HEK293T (cell line): ENCODE measurements around the gene TTBK1.

Experiments
- CTCF ChIA-PET: fragments of 350-600 bp; formaldehyde crosslinking; extraction: SDS; loops from one replicate; lab custom pipeline; 2021; ENCODE audit warnings: antibody characterized with exemption, inconsistent platforms; lab: Yijun Ruan, JAX
- POLR2A ChIA-PET: fragments of 350-600 bp; formaldehyde crosslinking; extraction: SDS; loops from one replicate; lab custom pipeline; 2020; ENCODE audit warnings: antibody characterized with exemption, inconsistent platforms; lab: Yijun Ruan, JAX
- DNase-seq: peaks from one replicate; pipeline ENCODE4 v3.0.0; 2012; ENCODE audit warnings: mixed read lengths; ENCODE audit errors: extremely low spot score
- ARNT ChIP-seq: fragments of 450-650 bp; IDR thresholded peaks from 2 replicates; pipeline ENCODE4 v1.6.1; 2017; ENCODE audit warnings: mild to moderate bottlenecking
- BHLHE40 ChIP-seq: fragments of 450-650 bp; IDR thresholded peaks from 2 replicates; pipeline ENCODE4 v1.6.1; 2016; ENCODE audit warnings: mild to moderate bottlenecking, moderate library complexity, borderline replicate concordance
- CTBP1 ChIP-seq: fragments of 450-650 bp; IDR thresholded peaks from 2 replicates; pipeline ENCODE4 v1.6.1; 2016; ENCODE audit warnings: borderline replicate concordance
- ELF4 ChIP-seq: fragments of 450-650 bp; IDR thresholded peaks from 2 replicates; pipeline ENCODE4 v1.6.1; 2017; ENCODE audit warnings: antibody characterized with exemption
- FOXA1 ChIP-seq: fragments of 450-650 bp; IDR thresholded peaks from 2 replicates; pipeline ENCODE4 v1.6.1; 2016; ENCODE audit warnings: mild to moderate bottlenecking
- FOXK2 ChIP-seq: fragments of 450-650 bp; IDR thresholded peaks from 2 replicates; pipeline ENCODE4 v1.6.1; 2016; ENCODE audit warnings: mild to moderate bottlenecking
- FOXM1 ChIP-seq: fragments of 450-650 bp; IDR thresholded peaks from 2 replicates; pipeline ENCODE4 v1.6.1; 2017; ENCODE audit warnings: mild to moderate bottlenecking, borderline replicate concordance
- HDGF ChIP-seq: fragments of 450-650 bp; IDR thresholded peaks from 2 replicates; pipeline ENCODE4 v1.6.1; 2017; ENCODE audit warnings: antibody characterized with exemption, borderline replicate concordance
- L3MBTL2 ChIP-seq: fragments of 450-650 bp; conservative IDR thresholded peaks from 2 replicates; pipeline ENCODE4 v1.6.1; 2016; ENCODE audit warnings: mild to moderate bottlenecking
- LEF1 ChIP-seq: fragments of 450-650 bp; IDR thresholded peaks from 2 replicates; pipeline ENCODE4 v1.6.1; 2017; ENCODE audit warnings: mild to moderate bottlenecking, borderline replicate concordance
- NFRKB ChIP-seq: fragments of 450-650 bp; IDR thresholded peaks from 2 replicates; pipeline ENCODE4 v1.6.1; 2016; ENCODE audit warnings: mild to moderate bottlenecking, moderate library complexity
- PKNOX1 ChIP-seq: fragments of 450-650 bp; IDR thresholded peaks from 2 replicates; pipeline ENCODE4 v1.6.1; 2016
- SP1 ChIP-seq: fragments of 450-650 bp; IDR thresholded peaks from 2 replicates; pipeline ENCODE4 v1.6.1; 2017
- SUZ12 ChIP-seq: fragments of 450-650 bp; IDR thresholded peaks from 2 replicates; pipeline ENCODE4 v1.6.1; 2016; ENCODE audit warnings: mild to moderate bottlenecking
- TARDBP ChIP-seq: fragments of 450-650 bp; IDR thresholded peaks from 2 replicates; pipeline ENCODE4 v1.6.1; 2016
- ZNF384 ChIP-seq: fragments of 450-650 bp; IDR thresholded peaks from 2 replicates; pipeline ENCODE4 v1.6.1; 2016

TTBK1 gene

GRCh38 chr6:43226192-43226851, 17.0 kb upstream of the TTBK1 start:
- ChIA-PET POLR2A (interaction anchor here (1.2 kb wide), 1 partner anchor 20 kb away, joined by 4 read pairs; no protein-coding TSS in a partner anchor), CTCF (no interaction called here)
- DNase-seq: no peak
- TF ChIP-seq ELF4 (no peak), BHLHE40 (no peak), CTBP1 (no peak), SUZ12 (no peak), FOXM1 (no peak), TARDBP (no peak), L3MBTL2 (no peak), ARNT (no peak)

- TF ChIP-seq L3MBTL2 (peak; percentile 59; the same call in 1 of the 2 replicates), LEF1 (0 out of 2 replicates have a peak, but pooled peaks have one; percentile 45), BHLHE40 (no peak), FOXM1 (0 out of 2 replicates have a peak, but pooled peaks have one; percentile 9)
Observed at GRCh38 chr6:43228951-43229802, 14.1 kb upstream of the TTBK1 start, which contains the start of gene DNPH1. Gene DNPH1, minus strand, starts transcription at chr6:43229481. Its CDS starts 25 bp downstream, at chr6:43229456.

GRCh38 chr6:43229803-43230620, 13.3 kb upstream of the TTBK1 start:
- ChIA-PET POLR2A (interaction anchor here (0.9 to 2.4 kb wide), 13 partner anchors 7 to 301 kb away, joined by 3 to 12 read pairs (median 4); partner anchors contain the start of genes CNPY3, CUL9, SRF and ZNF318), CTCF (interaction anchor here (0.6 to 1.4 kb wide), 7 partner anchors 8 to 368 kb away, joined by 3 to 5 read pairs (median 3); no protein-coding TSS in a partner anchor)
- TF ChIP-seq SUZ12 (no peak), ZNF384 (no peak), HDGF (no peak), LEF1 (no peak), FOXK2 (no peak), SP1 (no peak), BHLHE40 (no peak), L3MBTL2 (no peak), PKNOX1 (no peak), FOXA1 (no peak), ELF4 (no peak), TARDBP (no peak), NFRKB (no peak), ARNT (no peak), CTBP1 (no peak), FOXM1 (no peak)
- DNase-seq: no peak

More at GRCh38 chr6:43228951-43229802, 14.1 kb upstream of the TTBK1 start, which contains the start of gene DNPH1:
- ChIA-PET CTCF (interaction anchor here (0.5 to 1.4 kb wide), 18 partner anchors 8 to 369 kb away, joined by 3 to 6 read pairs (median 3); partner anchors contain the start of gene CUL9), POLR2A (interaction anchor here (0.8 to 2.4 kb wide), 13 partner anchors 8 to 300 kb away, joined by 3 to 12 read pairs (median 4); partner anchors contain the start of genes CNPY3, CUL9, SRF and ZNF318)
- peak; percentile 90 for DNase-seq

GRCh38 chr6:43231053-43231452, 12.2 kb upstream of the TTBK1 start:
- CTCF ChIA-PET: no interaction called here
- TF ChIP-seq BHLHE40: no peak
- no peak for TF ChIP-seq ELF4
- no peak for TF ChIP-seq SP1
- no peak for TF ChIP-seq L3MBTL2
- TF ChIP-seq CTBP1: no peak
- TF ChIP-seq ZNF384: no peak
- no peak for TF ChIP-seq FOXK2
- no peak for TF ChIP-seq TARDBP
- TF ChIP-seq PKNOX1: no peak
- no peak for TF ChIP-seq ARNT
- TF ChIP-seq FOXA1: no peak
- TF ChIP-seq NFRKB: no peak
- no peak for TF ChIP-seq SUZ12
- no peak for DNase-seq
- POLR2A ChIA-PET: interaction anchor here (0.9 to 1.4 kb wide), 3 partner anchors 16 to 260 kb away, joined by 3 to 12 read pairs (median 4); partner anchors contain the start of gene ZNF318

GRCh38 chr6:43231735-43232450, 11.4 kb upstream of the TTBK1 start:
- ChIA-PET POLR2A (interaction anchor here (1.0 to 1.2 kb wide), 2 partner anchors 15 to 138 kb away, joined by 3 read pairs; partner anchors contain the start of gene ZNF318), CTCF (no interaction called here)
- no peak for TF ChIP-seq CTBP1
- TF ChIP-seq LEF1: no peak
- no peak for TF ChIP-seq FOXK2
- no peak for TF ChIP-seq SUZ12
- TF ChIP-seq ZNF384: no peak
- no peak for TF ChIP-seq BHLHE40
- TF ChIP-seq PKNOX1: no peak
- TF ChIP-seq TARDBP: no peak
- TF ChIP-seq L3MBTL2: no peak
- TF ChIP-seq SP1: no peak
- no peak for TF ChIP-seq ELF4
- TF ChIP-seq ARNT: no peak
- no peak for TF ChIP-seq FOXM1
- no peak for TF ChIP-seq NFRKB
- TF ChIP-seq FOXA1: no peak
- TF ChIP-seq HDGF: no peak
- DNase-seq: no peak
